LHCN-M2 (cell line): Measurements from ENCODE around the gene ZNF556. TPM values are rescaled to one million over a fixed set of nuclear protein-coding genes. Genes with fewer than 3 reads are reported as not detected.
"Not testable (repeated sequence)": the region's sequence is repeated elsewhere in the genome, so short reads cannot be mapped to it uniquely, and the experiment has no call there.

Experiments used
- DNase-seq: peaks from one replicate; pipeline ENCODE4 v3.0.0-alpha.2; 2012; ENCODE audit warnings: low read depth
- total RNA-seq: library from RNA; depleted of rRNA; stranded (reverse); fragments of >200 nt; gene quantifications from 2 replicates; pipeline ENCODE4 v1.2.3, GENCODE V29; 2014

Gene ZNF556
- total RNA-seq, 1 experiment from 2014 or later = 8.3 TPM

DNA sequence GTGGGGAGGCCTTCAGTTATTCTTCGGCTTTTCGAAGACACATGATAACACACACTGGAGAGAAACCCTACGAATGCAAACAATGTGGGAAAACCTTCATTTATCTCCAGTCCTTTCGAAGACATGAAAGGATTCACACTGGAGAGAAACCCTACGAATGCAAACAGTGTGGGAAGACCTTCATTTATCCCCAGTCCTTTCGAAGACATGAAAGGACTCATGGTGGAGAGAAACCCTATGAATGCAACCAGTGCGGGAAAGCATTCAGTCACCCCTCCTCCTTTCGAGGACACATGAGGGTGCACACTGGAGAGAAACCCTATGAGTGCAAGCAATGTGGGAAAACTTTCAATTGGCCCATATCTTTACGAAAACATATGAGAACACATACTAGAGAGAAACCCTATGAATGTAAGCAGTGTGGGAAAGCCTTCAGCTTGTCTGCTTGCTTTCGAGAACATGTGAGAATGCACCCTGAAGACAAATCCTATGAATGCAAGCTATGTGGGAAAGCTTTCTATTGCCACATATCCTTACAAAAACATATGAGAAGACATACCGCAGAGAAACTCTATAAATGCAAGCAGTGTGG is 14.0 kb upstream of the ZNF556 start:
- peak; percentile 9 for DNase-seq

DNA sequence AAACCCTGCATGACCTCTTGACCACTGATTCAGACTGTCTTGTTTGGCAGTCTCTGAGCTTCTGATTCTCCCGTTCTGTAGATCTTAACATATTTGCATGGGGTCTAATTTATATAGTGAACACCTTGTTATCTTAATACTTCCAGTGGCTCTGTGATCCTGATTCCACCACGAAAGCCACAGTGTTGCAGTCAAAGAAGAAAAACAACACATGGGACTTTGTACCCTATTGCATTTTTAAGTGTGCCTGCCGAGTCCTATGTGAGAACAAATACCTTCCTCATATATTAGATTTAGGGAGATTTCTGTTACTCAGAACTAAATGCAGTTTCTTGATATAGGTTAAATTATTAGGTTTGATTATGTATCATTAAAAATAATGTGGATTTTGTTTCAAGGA is 12.3 kb upstream of the ZNF556 start:
- DNase-seq = no peak

DNA sequence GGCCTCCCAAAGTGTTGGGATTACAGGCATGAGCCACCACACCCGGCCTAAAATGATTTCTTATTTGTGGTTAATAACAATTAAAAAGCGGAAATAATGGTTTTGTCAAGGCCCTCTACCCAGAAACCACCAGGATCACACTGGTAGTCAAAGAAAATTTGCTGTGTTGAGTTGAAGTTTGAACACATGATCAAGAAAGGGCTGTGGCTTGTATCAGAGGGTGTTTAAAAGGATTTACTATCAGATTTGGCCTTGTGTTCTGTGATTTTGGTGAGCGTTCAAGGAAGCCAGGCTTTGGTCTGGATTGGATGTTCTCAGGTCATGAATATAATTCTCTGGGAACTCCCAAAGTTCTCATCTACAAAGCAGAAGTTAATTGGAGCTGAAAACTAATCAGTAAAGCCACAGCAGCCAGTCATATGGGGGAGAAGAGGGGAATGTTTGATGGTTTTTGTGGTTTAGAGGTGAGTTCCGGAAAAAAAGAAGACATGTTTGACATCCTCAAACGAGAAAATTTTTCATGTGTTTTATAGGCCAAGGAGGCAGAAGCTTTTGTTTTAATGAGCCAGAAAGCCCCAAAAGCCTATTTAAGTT is 10.6 kb upstream of the ZNF556 start:
- no peak for DNase-seq

DNA sequence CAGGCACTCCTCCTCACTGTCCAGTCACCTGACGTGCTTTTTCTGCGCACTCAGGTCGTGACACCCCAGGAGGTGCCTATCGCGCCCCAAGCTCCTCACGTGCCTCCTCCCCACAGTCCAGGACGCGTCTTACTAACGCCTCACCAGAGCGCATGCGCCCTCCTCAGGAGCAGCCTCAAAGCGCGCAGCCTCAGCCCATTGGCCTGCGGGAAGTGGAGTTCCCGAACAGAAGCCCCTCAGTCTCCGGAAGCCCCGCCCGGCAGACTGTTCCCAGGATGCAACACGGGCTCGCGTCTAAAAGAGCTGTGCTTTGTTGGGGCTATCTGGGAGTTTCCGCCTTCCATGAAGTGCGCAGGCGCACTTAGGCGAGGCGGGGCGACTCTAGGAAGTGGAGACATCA is 8.3 kb upstream of the ZNF556 start:
- DNase-seq = no peak

DNA sequence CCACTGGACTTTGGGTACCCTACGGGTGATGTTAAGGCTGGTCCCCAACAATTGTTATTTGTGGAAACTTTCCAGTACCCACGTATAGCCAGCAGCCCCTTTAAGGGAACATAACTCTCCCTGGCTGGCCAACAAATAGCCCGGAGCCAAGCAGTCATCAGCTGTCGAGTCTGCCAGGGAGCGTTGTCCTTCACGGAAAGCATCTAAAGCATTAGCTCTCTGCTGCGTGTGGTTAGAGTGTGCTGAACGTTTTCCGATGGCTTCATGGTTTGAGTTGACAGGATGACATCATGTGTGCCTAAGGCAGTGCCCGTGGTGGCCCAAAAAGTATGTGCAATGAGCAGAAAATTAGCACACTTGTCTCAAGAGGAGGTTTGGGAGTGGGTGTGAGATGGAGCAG is 3.3 kb upstream of the ZNF556 start:
- no peak for DNase-seq

DNA sequence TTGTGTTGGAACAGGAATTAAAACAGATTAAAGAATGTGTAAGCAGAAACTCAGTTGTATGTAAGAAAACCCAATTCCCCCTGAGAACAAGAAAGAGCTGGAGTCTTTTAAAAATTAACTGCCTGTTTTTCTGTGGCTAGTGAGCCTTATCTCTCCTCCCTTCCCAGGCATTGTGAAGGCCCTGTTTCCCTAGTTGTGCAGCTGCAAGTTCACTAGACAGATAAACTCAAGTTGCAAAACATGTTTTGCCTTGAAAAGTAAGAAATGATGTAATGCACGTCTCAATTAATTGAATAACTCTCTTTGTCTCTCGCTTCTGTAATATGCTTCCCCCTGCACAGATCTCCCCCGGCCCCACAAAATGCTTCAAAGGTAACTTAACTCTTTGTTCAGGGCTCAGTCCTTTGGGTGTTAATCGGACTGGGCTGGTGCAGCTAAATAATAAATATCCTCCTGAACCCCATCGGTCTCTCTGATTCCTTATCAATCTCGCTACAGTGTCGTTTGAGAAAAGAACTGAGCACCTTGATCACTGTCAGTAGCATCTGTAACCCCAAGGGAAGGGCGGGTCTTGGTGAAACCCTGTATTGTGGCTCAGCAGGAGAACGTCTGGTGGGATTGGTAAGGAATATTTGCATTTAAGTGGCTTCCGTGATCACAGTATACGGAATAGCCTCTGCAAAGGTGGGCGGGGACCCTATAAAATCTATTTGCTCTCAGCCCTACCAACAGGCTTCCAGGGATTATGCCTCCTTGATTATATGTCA is 1.6 kb upstream of the ZNF556 start:
- no peak for DNase-seq

DNA sequence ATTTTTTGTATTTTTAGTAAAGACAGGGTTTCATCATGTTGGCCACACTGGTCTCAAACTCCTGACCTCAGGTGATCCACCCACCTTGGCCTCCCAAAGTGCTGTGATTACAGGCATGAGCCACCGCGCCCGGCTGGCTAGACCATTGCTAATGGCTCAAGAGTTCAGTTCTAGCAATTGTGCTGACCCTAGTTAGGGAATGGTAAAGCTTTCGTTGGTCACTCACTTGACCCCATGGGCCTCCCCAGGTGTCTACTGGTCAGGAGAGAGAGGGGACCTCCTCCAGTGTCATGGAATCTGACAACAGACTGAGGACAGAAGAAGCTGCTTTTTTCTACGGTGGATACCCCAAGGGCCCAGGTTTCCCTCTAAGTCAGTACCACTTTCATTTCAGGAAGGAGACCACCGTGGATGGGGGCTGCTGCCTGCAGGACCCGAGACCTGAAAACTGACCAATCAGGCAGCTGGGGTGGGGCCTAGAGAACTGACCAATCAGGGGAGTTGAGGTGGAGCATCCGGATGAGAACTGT is 575 bp upstream of the ZNF556 start:
- DNase-seq = no peak

DNA sequence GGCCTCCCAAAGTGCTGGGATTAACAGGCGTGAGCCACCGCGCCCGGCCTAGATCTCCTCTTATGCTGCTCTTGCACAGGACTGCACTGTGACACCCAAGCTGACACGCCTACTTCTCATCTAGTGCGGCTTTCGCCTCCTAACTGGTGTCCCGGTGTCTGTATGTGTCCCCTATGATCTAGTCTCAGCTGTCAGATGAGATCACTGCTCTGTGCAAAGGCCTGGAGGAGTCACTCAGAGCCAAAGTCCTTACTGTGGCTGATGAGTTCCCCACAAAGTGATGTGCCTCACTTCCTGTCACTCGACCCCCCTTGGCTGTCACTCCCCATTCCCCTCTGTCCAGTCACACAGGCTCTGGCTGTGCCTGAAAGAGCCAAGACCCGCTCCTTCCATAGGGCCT is 2.5 kb downstream of the ZNF556 start:
- DNase-seq = peak; percentile 6

DNA sequence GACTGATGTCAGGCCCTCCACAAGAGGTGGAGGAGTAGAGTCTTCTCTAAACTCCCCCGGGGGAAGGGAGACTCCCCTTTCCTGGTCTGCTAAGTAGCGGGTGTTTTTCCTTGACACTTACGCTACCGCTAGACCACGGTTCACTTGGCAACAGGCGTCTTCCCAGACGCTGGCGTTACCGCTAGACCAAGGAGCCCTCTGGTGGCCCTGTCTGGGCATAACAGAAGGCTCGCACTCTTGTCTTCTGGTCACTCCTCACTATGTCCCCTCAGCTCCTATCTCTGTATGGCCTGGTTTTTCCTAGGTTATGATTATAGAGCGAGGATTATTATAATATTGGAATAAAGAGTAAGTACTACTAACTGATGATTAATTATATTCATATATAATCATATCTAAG is 5.0 kb downstream of the ZNF556 start:
- DNase-seq = not testable (repeated sequence)

DNA sequence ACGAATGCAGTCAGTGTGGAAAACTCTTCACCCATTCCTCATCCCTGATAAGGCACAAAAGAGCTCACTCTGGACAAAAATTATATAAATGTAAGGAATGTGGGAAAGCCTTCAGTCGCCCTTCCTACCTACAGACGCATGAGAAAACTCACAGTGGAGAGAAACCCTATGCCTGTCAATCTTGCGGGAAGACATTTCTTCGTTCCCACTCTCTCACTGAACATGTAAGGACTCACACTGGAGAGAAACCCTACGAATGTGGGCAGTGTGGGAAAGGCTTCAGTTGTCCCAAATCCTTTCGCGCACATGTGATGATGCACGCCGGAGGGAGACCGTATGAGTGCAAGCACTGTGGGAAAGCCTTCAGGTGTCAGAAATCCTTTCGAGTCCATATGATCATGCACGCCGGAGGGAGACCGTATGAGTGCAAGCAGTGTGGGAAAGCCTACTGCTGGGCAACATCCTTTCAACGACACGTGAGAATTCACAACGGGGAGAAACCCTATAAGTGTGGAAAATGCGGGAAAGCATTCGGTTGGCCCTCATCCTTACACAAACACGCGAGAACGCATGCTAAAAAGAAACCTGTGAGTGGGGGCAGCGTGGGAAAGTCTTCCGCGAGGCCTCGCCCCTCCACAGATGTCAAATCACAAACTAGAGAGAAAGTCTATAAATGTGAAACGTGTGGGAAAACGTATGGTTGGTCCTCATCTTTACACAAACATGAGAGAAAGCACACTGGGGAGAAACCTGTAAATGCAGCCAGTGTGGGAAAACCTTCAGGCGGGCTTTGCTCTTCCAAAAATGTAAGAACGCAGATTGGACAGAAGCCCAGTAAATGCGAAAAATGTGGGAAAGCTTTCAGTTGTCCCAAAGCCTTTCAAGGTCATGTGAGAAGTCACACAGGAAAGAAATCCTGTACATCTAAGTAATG is 10.5 kb downstream of the ZNF556 start:
- peak; percentile 24 for DNase-seq

DNA sequence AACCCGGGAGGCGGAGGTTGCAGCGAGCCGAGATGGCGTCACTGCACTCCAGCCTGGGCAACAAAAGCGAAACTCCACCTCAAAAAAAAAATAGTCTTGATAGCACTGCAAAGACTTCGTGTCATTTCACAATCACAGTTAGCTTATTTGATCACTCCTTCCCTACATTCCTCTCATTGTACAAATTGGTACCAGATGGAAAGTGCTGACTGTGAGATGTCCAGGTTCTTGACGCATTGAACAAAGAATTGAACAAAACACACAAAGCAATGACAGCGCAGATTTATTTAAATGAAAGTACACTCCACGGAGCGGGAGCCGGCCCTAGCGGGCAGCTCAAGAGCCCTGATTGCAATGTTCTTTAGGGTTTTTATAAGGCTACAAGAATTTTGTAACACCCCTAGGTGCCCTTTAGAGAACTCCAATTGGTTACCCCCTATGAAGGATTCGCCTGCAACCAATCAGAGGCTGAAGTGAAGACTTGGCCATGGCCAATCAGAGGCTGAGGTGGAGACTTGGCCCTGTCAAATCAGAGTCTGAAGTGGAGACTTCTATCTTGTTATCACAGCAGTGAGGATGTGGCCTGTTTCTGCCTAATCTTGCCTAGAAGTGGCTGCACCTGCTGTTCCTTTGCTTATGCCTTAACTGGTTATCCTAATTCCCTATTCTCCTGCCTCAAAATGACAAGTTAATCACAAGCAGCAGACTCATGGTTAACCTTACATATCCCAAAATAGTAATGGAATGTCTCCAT is 16.7 kb downstream of the ZNF556 start:
- DNase-seq = no peak

DNA sequence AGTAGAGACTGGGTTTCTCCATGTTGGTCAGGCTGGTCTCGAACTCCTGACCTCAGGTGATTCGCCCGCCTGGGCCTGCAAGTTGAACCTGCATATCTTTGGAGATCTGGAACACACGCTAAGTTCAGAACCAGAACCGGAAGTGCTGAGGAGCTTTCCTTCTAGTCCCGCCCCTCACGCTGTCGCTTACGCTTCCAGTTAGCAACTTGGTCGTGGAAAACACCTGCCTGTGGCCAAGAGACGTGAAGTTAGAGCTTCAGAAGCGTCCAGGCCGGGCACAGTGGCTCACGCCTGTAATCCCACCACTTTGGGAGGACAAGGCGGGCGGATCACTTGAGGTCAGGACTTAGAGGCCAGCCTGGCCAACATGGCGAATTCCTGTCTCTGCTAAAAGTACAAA is 18.6 kb downstream of the ZNF556 start:
- no peak for DNase-seq

DNA sequence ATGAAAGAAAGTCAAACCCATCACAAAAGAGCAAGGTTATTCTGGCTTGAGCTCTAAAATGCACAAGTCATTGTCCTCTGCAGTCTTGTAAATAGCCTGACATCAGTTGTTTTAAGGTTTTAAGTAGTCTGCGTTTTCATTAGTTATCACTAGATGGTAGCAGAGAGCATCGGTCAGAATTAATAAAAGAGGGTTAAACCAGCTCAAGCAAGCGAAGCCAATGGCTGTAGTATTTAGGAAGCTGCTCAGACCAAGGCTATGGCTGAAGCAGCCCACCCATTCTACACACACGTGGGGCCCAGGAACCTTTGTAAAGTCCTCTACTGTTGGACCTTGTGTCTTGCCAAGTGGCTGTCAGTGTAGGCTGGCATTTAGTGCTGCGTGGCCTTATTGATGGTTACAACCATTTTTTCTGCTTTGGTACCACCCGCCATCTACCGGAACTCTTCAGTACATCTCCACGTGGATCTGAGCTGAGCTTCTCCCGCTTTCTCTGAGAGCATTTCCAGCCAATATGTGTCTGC is 20.3 kb downstream of the ZNF556 start:
- peak; percentile 61 for DNase-seq

DNA sequence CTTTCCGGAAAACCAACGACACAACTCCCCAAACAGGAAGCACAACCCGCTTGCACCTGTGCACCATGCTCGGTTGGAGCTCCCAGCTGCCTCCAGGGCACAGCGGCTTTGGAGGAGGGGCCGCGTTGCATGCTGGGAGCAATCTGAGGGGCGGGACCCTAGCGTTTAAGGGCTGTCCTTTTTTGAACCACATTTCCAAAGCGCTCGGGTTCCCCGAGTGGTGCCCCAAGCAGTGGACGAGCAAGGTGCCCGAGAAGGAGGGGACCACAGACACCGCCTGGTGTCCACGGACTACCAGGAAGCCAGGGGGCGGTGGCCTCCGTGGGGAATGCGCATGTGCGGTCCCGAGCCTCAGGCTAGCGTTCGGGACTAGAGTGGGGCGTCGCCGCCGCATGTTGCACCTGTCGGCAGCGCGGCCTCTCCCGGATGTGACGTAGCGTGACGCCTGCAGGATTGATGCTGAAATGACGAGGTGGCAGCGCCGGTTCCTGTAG is 21.6 kb downstream of the ZNF556 start:
- no peak for DNase-seq

DNA sequence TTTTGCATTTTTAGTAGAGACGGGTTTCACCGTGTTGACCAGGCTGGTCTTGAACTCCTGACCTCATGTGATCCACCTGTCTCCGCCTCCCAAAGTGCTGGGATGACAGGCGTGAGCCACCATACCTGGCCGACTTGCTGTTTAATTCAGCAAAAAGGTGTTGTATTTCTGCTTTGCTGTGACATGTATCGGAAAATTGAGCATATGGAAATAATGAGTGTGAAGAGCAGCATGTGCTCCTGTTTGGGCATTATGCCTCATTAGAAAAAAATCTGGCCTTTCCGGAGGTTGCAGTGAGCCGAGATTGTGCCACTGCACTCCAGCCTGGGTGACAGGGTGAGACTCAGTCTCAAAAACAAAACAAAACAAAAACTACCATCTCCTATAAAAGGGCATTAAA is 23.4 kb downstream of the ZNF556 start:
- not testable (repeated sequence) for DNase-seq

DNA sequence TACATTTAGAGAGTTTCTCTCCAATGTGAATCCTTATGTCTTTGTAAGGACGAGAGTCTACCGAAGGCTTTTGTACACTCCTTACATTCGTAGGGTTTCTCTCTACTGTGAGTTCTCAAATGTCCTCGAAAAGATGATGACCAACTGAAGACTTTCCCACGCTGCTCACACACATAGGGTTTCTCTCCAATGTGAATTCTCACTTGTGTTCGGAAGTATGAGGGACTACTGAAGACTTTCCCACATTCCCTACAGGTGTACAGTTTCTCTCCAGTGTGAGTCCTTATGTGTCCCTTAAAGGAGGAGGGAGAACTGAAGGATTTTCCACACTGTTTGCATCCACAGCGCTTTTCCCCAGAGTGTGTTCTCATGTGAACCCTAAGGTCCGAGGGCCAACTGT is 29.6 kb downstream of the ZNF556 start:
- no peak for DNase-seq

DNA sequence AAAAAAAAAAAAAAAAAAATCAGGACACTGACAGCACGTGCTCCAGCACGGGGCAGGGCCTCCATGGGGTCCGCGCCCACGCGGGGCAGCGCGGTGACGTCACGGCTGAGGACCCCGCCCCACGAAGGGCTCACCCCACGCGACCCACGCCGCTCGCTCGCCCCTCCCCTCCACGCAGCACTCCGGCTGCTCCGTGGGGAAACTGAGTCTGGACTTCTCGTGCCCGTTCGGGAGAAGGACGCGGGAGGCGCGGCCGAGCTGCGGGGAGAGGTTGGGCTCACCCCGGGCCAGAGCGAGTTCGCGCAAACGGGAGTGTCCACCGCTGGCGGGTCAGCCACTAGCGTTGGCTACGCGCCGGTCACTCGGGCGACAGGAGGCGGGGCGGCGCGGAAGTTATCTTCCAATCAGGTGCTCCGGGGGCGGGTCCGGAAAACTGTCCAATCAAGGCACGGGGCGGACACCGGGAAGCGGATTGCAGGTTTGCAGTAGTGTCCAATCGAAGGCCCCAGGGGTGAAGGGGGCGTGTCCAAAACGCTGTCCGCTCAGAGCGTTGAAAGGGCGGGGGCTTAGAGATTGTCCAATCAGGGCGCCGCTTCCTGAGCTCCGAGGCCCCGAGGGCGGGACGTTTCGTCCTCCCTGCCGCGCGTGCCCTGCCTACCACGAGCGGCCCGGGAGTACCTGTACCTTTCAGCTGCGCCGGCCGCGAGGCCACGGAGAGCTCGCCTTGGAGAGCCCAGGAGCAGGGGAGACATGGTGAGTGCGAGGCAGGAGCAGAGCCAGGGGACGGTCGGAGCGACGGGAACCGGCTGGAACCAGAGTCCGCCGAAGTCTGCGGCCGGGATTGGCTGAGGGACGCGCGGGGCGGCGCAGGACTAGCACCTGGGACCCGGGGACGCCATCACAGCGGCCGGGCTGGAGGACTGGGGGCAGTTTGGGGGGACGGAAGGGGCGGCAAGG is 33.4 kb downstream of the ZNF556 start, which contains the start of gene ZNF57:
Gene ZNF57, plus strand, starts transcription at position 633 of the 957 bp plus-strand sequence. Its CDS starts 118 bp downstream, at position 751.
- DNase-seq = peak; percentile 98

DNA sequence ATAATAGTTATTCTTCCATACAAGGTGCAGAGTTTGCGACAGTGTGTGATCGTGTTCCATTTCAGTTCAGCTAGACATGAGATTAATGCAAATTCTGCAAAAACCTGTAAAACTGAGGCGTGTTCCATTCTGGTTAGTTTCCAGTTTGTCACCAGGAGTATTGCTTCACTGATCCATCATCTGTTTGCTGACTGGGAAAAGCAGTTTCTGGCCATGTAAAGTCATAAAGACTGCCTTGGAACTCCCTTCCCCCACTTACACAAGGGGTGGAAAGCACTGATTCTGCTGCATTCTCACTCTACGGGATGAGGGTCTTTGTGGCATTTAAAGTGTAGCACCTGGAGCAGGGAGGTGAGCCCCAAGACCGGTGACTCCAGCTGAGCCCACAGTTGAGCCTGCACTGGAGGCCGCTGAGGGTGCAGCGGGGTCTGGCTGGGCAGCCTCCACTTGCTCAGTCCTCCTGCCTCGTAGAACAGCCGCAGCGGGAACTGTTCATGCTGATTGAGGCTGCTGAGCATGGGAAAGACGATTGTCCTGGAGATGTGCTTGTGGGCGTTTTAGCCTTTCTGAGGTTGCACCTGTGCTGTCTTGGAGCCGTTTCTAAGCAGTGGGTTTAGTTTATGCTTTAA is 35.6 kb downstream of the ZNF556 start:
- DNase-seq = no peak

DNA sequence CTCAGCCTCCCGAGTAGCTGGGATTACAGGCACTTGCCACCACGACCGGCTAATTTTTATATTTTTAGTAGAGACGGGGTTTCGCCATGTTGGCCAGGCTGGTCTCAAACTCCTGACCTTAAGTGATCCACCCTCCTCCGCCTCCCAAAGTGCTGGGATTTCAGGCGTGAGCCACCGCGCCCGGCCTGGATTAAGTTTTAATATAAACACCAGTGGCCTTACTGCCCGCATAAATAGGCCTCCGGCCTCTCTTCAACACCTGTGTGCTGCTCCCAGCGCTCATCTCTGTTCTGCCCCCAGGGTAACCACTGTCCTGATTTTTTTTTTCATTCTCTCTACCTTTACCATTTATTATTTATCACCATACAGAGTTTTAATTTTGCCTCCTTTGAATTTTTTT is 36.2 kb downstream of the ZNF556 start:
- not testable (repeated sequence) for DNase-seq
